ENCODE data around the gene MED27.

MED27 gene

DNA sequence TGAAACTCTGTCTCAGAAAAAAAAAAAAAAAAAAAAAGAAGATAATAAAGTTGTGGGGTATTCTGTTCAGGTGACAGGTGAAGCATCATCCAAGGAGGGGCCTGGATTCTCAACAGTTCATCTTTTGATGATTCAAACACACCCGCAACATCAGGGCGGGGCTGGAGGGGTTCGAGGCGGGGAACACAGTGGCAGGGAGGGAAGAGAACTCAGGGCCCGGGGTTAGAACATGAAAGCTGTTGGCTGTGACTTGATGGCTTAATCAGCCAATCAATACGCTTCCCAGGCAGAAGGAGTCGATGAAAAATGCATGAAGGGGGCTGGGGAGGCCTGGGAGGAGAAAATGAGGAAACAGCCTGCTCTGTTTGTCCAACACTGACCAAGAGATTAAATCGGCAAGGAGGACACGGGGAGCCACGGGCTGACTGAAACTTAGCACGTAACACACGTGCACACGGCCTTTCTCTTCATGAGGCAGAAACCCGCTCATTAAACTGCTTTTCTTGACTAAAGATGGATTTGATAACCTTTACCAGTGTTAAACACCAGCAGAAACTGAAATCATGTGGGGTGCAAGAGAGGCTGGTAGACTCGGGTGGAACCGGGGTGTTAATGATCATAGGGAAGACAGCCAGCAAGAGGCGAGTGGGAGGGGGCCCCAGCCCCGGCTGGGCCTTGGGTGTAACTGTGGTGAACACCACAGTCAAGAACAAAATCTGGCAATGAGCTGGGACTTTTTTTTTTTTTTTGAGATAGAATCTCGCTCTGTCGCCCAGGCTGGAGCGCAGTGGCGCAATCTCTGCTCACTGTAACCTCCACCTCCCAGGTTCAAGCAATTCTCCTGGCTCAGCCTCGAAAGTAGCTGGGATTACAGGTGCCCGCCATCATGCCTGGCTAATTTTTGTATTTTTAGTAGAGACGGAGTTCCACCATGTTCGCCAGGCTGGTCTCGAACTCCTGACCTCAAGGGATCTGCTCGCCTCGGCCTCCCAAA lies 234.1 kb downstream of the MED27 start:
- DNase-seq: no peak

DNA sequence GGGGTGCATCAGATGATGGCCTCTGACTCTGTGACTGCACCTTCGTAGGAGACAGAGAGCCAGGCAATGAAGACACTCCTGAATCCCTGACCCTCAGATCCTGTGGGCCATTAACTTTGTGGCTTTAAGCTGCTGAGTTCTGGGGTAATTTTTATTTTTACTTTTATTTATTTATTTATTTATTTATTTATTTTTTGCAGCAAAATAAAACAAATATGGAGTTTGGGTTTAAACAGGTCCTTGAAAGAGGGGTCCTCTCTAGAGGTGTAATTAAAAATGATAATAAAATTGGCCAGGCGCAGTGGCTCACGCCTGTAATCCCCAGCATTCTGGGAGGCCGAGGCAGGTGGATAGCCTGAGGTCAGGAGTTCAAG lies 234.9 kb downstream of the MED27 start:
- no peak for DNase-seq

DNA sequence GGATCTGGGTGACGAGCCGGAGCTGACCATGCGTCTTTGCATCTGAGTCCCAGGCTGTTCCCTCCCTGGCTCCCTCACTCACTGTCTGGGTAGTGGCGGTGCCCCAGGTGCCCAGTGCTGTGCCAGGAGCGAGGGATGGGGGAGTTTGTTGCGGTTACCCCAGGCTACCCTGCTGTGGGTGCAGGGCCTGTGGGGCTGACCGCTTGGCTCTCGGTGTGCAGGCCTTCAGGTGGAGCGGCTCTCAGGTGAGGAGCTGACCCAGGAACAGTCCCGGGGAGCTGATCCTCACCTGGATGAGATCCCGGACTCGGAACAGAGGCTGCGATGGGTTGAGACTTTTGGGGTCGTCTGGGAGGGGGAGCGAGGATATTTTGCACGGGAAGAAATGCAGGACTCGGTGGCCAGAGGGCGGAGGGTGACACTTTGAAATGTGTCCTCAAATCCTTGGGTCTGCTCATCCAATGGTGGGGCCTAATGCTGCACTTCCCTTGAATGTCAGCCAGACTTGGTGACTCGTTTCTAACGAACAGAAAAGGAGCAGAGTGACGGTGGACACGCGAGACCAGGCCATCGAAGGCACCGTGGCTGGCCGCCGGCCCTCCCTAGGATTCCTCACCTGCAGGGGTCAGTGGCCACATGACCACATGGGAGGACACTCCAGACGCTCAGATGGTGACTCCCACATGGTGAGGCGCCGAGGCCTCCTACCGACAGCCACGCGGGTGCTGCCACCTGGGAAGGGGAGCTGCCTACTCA lies 235.5 kb downstream of the MED27 start:
- no peak for DNase-seq

DNA sequence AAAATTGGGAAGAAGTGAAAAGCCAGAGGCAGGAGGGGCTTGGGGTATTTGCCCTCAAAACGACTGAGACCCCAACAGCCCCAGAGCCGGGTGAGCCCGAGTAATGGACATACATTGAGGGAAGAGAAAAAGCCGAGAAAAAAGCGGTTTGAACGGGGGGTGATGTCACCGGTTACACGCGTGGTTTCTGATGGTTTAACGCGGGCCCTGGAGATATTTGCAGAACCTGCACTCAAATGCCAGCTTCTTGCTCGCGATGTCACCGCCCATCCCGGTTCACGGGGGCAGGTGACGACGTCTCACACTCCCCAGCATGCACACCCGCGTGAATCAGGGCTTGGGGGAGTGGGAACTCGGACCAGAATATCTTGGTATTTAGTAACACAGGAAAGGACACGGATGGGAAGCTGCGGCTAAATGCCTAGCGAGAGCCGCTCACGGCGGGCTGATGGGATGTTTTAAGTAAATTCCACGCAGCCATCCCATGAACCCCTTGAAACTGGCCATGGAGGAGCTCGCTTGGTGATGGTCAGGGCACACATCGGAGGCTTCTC lies 237.8 kb downstream of the MED27 start:
- no peak for DNase-seq

DNA sequence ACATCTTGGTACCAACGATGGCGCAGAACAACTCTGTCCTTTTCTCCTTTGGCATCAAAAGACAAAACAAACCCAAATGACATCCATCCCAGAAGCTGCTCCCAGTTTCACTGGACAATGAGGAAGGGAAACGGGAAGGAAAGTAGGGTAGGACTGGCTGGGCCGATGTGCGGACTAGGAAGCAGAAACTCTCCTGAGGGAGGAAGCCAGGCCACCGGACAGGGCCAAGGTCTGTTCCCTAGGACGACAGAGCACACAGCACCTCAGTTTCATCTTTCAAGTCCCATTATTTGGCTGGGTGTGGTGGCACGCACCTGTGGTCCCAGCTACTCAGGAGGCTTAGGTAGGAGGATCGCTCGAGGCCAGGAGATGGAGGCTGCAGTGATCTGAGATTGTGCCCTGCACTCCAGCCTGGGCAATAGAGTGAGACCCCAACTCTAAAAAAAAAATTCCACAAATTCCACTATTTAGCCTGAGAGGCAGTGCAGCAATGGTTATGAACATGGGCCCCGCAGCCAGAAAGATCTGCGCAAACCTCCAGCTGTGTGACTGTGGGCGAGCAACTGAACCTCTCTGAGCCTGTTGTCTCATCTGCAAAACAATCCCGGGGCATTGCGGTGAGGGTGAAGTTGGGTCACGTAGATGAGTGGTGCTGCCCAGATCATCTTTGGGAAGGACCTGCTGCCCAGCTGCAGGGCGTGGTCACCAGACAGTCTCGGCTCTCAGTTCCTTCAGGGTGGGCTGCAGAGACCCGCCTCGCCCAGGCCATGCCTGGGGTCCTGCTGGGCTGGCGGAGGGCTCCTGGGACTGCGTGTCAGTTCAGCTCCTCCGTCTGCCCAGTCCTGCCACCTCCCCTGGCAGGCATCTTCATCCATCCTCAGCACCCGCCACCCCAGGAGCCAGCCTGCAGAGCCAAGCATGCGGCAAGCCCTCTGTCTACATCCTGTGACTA lies 238.6 kb downstream of the MED27 start:
- no peak for DNase-seq

DNA sequence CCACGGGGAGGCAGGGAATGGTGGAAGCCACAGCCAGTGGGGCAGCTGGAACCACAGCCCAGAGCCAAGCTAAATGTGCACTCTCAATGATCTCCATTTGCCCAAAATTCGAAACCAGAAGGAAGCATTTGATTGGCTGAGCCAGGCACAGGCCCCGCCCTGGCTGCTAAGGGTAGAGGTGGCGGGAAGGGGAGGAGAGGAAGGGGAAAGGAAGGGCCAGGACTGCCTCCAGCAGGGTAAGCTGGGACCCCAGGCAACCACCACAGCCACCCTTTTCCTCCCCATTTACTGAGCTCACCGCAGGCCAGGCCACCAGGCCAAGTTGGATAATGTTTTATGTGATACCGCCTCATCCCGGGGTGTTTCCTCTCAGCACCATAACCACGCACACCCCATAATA lies 239.4 kb downstream of the MED27 start:
- no peak for DNase-seq

DNA sequence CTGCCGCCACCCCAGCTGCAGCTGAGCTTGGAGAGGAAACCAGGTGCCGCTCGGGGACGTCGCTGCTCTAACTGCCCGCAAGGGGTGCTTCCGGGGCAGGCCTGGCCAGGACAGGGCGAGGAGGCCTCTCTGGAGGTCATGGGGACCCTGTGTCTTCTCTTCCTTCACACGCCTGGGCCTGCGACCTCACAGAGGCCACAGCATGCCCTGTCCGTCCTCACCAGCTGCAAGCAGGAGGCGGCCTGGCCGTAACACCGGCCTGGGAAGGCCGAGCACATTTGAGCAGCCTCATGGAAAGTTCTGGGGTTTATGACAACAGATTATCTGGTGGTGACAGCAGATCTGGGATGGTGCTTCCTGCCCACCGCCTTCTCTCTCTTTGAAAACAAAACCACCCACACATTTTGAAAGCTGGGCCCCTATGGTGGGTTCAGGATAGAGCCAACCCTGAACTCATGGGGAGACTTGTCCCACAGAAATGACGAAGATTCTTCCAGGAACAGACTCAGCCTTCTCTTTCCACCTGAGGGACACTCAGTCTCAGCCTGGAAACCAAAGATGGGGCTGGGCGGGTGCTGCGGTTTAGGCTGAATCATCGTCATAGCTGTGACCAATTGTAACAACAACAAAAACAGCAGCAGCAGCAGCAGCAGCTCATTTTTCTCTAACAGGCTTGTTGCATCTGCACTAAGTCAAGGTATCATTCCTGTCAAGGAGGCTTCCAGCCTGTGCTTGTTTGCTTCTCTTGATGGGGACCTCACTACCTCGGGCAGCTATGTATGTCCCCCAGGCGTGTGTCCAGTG lies 240.2 kb downstream of the MED27 start:
- peak; percentile 41 for DNase-seq

DNA sequence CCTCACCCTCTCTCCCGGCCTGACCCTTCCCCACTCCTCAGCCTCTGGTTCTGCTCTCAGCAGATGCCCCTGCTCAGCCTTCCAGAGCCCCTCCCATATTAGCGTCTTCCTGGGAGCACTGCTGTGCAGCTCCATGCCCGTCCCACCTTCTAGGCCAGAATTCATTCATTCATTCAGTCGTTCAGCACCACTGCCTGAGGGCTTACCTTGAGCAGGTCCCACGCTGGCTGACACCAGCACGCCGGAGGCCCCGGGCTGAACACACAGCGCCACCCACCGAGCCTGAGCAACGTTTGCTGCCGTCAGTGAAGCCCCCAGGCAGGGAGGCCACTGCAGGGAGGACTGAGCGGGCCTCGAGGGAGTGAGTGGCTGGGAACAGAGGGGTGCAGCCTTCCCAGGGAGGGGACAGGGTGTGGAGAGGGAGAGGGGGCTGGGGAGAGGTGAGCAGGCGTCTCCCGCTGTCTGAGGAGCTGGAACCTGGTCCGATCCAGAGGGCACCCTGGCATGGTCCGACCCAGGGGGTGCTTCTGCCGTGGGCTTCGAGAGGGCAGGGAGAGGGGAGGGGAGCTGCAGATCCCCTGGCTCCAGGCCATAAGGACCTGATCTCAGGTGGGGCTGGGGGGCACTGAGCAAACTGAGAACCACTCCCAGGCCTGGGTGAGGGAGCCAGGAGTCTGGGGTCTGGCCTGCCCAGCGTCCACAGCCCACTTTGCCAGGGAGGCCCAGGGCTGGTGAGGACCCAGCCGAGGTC lies 241.0 kb downstream of the MED27 start:
- DNase-seq: no peak

DNA sequence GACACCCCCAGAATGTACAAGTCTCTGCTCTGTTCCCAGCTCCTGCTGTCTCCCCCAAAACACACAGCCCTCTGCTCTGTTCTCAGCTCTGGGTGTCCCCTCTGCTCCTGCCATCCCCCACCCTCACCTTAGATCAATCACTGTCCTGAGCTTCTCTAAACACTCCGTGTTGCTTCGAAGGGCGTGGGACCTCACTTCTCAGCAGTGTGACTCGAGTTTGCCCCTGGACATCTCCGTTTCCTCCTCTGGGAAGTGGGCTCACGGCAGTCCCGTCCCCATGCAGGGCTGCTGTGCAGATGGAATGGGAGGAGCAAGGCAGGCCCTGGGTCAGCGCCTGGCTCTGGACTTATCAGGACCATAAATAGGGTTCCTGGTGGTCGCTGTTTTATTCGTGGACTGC lies 241.8 kb downstream of the MED27 start:
- no peak for DNase-seq

DNA sequence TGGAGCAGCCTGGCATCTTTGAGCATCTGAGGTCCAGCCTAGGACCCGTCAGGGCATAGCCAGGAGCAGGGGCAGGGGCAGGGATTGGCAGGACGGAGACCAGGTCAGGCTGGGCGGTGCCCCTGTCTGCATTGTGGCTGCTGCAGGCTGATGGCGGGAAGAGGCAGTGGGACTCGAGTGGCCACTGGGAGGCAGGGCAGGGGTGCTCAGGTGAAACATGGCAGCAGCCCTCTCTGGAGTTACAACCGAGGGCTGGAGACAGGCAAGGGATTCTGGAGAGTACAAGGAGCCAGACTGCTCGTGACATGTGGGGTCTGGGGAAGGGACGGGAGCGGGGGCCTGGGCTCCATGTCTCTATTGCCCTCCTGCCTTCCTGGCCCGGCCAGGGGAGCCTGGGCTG lies 242.4 kb downstream of the MED27 start:
- DNase-seq: no peak

DNA sequence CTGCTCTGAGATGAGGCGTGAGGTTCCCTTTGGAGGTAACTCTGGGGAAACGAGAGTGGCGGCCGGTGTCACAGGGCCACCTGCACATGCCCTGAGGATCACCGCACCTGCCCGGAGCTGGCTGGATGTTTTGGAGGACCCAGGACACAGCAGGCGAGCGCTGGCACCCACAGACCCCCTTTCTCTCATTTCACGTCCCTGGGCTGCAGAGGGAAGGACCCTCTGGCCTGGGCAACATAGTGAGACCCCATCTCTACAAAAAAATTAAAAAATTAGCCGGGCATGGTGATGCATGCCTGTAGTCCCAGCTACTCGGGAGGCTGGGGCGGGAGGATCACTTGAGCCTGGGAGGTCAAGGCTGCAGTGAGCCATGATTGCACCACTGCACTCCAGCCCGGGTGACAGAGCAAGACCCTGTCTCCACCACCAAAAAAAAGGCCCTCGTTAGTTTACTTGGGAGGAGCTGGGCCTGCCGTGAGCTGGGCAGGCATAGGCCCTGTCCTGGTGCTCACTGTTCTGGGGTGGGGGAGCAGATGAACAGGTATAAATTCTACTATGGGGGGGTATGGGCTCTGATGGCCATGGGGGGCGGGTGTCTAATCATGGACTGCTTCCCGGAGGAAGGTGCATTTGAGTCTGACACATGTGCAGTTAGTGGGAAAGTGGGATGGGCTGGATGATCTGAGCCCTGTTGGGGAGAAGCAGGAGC lies 242.9 kb downstream of the MED27 start:
- DNase-seq: no peak

DNA sequence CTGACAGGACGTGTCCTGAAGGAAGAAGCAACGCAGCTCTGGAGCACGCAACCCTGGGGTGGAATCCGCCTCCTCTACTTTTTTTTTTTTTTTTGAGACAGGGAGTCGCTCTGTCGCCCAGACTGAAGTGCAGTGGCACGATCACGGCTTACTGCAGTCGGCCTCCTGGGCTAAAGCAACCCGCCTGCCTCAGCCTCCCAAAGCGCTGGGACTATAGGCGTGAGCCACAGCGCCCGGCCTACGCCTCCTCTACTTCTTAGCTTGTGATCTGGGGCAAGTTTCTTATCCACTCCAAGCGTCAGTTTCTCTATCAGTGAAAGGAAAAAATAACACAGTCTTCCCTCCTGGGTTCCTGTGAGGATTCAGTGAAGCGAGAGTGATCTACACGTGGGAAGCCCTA lies 243.6 kb downstream of the MED27 start:
- DNase-seq: no peak

DNA sequence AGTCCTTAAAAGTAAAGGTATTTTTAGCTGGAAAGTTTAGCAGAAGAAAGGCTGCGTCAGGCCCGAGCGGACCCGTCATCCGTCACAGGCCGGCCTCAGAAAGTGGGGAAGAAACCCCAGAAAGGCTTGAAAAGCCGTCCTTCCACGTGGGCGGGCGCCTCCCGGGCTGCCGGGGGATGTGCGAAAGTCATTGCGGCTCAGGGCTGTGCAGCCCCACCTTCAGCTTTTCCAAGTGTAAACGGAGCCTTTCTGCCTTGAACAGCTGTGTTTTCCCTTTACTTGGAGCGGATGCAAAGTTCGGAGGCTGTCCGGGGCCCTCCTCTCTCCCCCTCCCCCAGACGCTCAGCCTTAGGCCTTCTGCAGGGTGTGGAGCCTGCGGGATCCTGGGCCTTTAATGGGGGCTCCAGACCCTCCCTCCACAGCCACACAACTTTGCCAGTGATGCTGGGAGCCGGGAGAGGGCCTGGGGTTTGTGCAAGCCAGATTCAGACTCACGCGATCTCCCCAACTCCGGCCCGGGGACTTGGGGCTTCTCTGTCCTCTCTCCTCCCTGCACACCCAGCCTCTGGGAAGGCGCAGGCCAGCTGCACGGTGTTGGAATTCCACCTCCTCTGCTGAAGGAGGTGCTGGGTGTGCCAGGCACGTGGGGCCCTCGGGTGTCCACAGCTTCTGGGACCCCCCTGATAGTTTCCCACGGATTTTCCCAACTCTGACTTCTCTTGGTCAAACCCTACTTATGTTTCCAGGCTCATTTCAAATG lies 244.3 kb downstream of the MED27 start:
- DNase-seq: no peak

DNA sequence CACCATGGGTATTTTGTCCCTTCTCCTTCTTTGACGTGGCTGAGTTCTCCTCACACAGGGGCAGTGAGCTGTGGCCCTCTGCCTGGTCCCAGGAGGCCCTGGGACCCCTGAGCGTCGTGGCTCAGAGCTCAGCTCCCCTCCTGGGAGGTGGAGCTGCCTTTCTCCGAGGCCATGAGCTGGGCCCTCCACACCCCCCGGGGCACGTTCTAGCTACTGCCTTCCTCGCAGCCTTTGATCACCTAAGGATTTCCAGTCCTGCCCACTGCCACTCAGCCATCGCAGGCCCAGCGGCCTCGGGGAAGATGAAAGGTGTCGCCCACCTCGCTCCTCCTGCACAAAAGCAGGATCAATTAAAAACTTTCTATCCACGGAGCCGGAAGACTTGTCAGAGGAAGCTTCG lies 244.9 kb downstream of the MED27 start:
- no peak for DNase-seq

DNA sequence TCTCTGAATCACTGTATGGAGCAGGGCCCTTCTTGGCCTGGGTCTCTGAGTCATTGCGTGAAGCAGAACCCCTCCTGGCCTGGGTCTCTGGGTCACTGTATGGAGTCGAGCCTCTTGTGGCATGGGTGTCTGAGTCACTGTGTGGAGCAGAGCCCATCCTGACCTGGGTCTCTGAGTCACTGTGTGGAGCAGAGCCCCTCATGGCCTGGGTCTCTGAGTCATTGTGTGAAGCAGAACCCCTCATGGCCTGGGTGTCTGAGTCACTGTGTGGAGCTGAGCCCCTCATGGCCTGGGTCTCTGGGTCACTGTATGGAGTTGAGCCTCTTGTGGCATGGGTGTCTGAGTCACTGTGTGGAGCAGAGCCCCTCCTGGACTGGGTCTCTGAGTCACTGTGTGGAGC lies 245.8 kb downstream of the MED27 start:
- DNase-seq: no peak

DNA sequence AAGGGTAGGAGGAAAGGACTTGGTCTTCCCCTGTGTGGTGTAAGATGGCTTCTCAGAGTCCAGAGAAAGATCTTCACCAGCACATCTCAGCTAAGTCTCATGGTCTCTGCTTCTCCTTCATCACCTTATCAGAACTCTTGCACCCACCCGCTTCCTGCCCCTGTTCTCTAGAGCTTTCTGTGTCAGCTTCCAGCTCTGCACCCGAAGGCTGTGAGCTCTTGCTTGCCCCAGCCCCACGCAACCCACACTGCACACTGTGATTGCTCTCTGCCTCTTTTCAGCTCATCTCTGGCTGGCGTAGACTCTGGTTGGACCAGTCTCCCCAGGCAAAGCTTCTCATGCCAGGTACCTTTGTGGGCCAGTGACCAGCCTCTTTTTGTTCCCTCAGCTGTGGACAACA lies 246.6 kb downstream of the MED27 start:
- DNase-seq: no peak

DNA sequence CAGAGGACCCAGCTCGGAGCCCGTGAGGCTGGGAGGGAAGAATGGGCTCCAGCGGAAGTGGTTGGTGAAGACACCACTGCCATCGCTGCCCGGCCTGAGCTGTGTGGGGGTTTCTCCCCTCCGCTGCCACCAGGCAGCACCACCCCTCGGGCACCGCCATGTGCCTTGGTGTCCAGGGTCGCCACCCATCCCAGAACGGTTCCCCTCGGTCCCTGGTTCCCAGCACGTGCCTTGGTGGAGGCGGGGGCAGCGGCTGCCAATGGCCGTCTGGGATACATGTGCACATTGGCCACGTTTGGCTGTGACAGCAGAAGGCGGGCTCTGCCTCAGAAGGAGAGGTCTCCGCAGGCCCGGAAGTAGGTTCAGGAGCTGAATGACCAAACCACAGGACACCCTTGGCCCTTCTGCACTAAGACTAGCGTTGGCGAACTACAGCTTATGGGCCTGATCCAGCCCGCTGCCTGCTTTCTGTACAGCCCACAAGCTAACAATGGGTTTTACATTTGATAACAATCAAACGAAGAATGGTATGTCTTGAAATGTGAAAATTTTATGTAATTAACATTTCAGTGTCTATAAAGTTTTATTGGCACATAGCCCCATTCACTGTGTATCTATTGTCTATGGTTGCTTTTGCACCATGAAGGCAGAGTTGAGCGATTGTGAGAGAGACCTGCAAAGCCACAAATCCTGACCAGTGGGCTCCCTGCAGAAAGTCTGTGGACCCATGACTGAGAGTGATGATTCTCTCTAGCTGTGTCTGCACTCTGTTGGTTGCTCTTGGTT lies 248.1 kb downstream of the MED27 start:
- no peak for DNase-seq

DNA sequence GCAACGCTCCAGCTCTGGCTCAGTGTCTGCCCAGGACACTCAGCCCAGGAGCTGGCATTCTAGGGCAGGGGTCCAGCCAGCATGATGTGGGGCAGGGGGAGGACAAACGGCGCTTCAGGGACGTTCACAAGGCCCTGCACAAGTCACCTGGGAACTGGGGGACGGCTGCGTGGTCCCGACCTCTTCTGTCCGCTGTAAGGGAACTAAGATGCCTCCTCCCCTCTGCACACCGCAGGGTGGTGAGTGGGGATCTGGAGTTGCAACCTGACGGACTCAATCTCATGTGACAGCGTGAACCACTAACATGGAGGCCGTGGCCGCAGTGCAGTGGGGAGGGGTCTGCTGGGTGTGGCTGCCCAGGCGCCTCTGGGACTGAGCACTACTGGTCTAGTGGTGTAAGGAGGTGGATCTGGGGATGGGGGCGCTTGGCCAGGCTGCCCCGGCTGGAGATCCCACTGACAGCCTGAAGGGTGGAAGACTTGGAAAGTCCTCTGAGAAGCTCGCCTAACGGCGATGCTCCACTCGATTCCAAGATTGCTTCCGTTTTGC lies 251.8 kb downstream of the MED27 start:
- DNase-seq: no peak

All from CD4-positive, alpha-beta T cell treated with Interleukin-15 for 1 hour (primary cell).